GM18499 (cell line): ENCODE results near the gene ZNF652.
"Not testable (repeated sequence)": the region's sequence is repeated elsewhere in the genome, so short reads cannot be mapped to it uniquely, and the experiment has no call there.

Source experiments
- ATAC-seq: cut with Tn5 transposase; IDR thresholded peaks from one replicate; pipeline ENCODE4 v1.9.1; 2021; ENCODE audit warnings: moderate number of reproducible peaks; ENCODE audit not compliant: insufficient read depth, unreplicated experiment

Gene ZNF652

GRCh38 chr17:49361902-49362722 lies at the start of gene ZNF652:
Gene ZNF652, minus strand, starts transcription at chr17:49362250. Its CDS starts 44,525 bp downstream, at chr17:49317725.
- ATAC-seq = no peak

GRCh38 chr17:49409066-49409465 lies 47.0 kb upstream of the ZNF652 start:
- ATAC-seq = no peak

DNA sequence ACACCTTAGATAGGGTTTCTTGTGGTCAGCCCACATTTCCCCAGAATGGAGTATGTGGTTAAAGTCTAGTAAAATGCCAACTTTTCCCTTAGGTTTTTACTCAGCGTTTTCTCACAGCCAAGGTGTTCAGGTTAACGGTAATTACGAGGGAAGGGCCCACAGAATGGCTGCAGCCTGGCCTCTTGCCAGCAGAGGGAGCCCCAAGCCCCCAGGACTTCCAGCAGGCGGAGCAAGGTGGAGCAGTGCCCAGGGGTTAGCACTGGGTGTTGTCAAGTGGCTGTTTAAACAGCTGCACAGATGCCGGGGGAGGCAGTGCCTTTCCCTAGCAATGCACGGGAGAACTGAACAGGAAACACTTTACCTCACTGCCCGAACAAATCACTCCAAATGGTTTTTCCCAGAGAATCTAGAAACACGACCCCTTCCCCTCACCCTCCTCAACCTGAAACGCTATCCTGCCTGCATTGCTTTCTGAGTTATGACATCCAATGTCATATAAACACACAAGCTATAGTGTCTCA lies 46.0 kb upstream of the ZNF652 start:
- no peak for ATAC-seq

GRCh38 chr17:49407086-49407485 lies 45.0 kb upstream of the ZNF652 start:
- ATAC-seq = no peak

DNA sequence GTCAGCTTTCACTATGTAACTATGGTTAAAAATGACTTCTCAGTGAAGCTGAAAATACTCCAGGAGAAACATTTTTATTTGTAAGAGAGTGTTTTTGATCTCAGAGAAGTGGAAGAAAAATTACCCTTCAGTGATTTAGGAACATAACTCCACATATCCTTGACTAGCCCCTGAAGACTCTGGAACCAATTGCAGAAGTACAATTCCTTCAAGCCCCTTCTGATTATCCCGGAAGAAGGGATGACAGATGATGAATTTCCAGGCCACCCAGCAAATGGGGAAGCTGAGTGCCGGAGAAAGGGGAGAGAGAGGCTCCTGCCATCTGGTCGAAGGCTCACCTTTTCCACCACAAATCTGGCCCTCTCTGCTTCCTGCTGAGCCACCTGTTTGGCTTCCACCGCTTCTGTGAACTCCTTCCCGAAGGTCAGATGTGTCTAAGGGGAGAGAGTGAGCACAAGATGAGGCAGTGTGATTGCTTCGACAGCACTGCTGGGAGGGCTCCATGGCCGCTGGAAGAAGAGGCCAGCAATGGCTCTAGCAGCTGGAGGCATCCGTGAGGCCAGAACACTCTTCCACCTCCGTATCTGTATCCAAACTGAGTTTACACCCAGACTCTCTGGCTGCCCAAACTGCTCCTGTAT lies 44.5 kb upstream of the ZNF652 start:
- no peak for ATAC-seq

- ATAC-seq = no peak
These were observed 42.9 kb upstream of the ZNF652 start for GRCh38 chr17:49404906-49405305.

DNA sequence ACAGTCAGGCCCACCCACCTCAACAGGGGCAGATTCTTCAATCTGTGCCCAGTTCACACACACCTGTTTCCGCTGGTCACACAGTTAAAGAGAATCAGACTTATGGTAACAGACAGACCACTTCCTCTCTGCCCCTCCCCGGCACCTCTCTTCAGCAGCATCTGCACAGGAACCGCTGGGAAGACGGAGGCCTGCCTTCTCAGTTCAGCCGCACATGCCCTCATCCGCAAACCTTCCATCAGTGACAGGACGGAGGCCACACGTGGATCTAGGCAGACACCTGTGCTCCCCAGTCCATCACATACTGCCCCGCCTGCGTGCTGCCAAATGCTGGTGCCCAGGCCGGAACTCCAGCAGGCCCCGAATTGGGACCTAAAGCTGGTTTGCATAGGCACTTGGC lies 42.3 kb upstream of the ZNF652 start:
- no peak for ATAC-seq

DNA sequence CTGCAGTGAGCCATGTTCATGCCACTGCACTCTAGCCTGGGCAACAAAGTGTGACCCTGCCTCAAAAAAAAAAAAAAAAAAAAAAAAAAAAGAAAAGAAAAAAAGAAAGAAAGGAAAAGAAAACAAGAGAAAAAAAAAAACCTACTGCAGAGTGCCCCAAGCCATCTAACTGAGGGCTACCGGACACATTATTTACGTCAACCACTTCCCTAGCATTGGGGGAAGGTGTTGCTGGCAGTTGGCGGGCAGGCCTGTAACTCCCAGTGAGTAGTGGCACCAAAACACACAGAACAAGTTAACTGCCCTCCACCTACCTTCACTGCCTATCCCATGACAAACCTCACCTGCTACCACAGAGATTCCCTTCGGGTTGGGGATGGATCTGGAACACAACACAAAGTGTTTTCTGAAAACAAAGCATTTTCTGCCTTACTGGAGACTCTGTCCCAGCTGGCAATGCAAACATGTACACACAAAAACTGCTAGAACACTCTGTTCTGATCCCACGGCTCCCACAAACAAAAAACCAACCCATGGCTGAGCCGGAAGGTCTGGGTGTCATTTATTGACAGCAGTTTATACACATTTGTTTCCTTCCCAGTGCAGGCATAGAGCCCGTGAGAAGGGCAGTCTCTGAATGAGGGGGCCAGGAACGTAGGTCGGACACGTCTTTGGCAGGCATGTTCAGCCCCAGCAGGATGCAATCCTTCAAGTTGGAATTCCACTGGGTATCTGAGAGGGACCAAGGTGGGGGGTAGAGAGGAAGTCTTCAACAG lies 41.7 kb upstream of the ZNF652 start:
- ATAC-seq = no peak

DNA sequence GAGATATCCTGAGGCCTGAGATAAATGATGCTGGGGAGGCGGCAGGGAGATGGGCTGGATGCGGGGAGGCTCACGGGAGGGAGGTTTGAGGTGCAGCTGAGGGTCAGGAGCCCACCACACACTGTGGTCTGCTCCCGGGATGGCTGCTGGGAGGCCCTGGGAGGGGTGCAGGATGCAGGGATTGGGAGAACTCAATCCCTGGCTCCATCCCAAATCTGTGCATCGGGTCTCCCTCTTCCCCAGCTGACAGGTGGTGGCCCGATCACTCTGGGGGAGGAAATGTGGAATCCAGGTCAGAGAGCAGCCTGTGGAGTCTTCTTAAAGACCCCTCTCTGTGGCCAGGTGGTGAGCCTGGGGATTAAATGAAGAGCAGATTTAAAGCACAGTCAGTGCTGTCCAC lies 40.7 kb upstream of the ZNF652 start:
- ATAC-seq = no peak

GRCh38 chr17:49401971-49402611 lies 40.0 kb upstream of the ZNF652 start:
- no peak for ATAC-seq

GRCh38 chr17:49399995-49400394 lies 37.9 kb upstream of the ZNF652 start:
- no peak for ATAC-seq

DNA sequence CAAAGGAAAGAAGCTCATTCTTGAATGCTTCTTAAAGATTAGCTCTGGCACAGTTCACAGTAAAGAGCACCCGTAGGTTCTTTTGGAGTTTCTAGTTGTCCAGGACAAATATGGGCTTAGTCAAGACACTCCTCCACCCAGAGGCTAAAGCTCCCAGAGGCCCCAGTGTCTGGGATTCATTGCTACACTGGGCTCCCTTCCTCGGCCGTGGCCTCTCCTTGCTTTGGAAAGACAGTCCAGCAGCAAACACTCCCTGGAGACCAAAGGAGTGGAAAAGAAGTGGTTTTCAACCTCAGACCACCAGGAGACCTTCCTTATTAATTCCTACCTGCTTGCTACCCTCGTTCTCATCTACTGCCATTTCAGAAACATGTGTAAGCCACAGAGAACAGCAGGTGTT lies 35.5 kb upstream of the ZNF652 start:
- ATAC-seq = no peak

DNA sequence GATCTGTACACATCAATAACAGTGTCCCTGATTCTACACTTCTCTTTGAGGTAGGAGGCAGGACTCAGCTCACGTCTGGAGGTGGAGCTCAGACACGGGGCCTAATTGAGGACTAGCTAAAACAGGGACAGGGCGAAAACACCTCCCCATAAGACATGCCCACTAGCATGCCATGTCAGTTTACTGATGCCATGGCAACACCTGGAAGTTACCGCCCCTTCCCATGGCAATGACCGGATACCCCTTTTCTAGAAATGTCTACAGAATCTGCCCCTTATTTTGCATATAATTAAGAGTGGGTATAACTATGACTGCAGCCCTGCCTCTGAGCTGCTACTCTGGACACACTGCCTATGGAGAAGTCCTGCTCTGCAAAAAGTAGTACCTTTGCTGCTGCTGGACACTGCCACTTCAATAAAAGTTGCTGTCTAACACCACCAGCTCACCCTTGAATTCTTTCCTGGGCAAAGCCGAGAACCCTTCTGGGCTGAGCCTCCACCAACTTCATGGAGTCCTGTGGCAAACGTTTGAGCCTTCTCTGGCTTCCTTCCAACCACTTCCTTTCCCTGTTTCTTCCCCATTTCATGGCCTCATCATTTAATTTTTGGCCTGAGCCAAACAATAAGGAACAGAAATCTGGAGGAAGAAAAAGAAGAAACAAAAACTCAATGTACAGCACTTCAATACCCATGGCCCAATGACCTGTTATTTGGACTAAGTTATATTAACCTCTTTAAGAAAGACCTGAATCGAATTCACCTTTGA lies 31.6 kb upstream of the ZNF652 start:
- no peak for ATAC-seq

DNA sequence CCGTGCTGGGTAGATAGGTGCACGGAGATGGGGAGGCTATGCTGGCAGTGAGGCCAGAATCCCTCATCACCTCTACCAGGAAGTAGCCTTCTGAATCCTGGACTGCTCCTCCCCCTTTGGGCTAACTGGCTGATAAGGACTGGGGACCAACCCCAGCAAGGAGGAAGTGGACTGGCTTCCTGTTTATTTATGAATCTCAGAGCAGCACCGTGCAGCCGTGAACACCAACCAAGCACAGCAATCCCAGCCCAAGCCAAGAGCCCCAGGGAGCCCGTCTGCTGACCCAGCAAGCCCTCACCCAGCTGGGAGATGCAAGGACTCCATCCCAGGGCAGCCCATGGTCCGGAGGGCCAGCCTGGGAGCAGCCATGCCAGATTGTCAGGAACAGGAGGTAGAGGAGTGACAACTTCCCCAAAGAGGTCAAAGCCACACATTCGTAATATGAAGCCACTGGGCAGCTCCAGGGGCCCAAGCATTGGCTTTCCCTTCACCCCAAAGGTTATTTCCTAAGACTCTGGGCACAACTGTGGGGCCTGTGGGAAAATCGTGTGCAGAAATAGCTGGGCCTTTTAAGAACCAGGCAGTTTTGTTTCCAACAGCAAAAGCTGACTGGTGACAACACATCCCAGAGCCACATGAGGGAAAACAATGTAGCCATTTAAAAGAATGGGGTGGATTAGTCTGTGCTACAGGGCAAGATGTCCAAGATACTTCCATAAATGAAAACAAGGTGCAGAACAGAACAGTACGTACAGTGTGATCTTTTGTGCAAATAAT lies 28.7 kb upstream of the ZNF652 start:
- ATAC-seq = no peak

DNA sequence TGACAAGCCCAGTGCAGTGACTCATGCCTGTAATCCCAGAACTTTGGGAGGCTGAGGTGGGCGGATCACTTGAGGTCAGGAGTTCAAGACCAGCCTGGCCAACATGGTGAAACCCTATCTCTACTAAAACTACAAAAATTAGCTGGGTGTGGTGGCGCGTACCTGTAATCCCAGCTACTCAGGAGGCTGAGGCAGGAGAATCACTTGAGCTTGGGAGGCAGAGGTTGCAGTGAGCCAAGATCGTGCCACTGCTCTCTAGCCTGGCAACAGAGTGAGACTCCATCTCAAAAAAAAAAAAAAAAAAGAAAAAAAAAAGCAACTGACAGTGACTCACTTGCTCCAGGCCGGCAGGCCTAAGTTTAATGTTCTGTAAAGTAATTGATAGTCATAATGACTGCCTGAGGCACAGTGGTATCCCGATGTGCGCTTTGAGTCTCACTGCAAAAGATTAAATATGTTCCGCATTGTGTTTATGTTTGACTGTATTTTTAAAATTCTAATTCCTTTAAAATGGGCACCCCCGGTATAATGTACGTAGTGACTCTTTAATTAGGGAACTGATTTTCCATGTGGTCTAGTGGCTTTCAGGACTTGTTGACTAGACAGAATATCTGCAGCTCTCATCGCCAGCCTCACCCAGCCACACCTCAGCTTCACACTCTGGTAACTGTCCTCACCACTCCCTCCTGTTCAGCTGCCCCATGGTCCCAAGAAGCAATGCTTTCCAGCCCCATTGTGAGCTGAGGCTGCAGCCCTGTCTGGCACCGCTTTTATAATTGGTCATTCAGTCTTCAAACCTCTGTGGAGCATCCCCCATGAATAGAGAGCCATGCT lies 27.7 kb upstream of the ZNF652 start:
- not testable (repeated sequence) for ATAC-seq

GRCh38 chr17:49388692-49389513 lies 26.9 kb upstream of the ZNF652 start:
- no peak for ATAC-seq

- no peak for ATAC-seq
These were observed 26.2 kb upstream of the ZNF652 start for GRCh38 chr17:49388290-49388640.
